Ovary (tissue), 9 donors: ENCODE results near the gene IL15RA. TPM values are rescaled to one million over a fixed set of nuclear protein-coding genes. Genes with fewer than 3 reads are reported as not detected.

Experiments used
- DNase-seq, 5 donors: peaks; one replicate each; pipeline ENCODE4 v3.0.0-alpha.2; 2019 to 2020
- H3K27ac ChIP-seq, 2 donors: fragments of 200-600 bp; one replicate each; pipeline versions ENCODE4 v1.5.1 to v1.8.0; 2019 to 2022
- H3K27me3 ChIP-seq: fragments of 200-600 bp; one replicate; pipeline ENCODE4 v1.8.0; 2022
- H3K36me3 ChIP-seq: fragments of 200-600 bp; sonication (generic); one replicate; pipeline ENCODE4 v1.5.1; 2019
- H3K4me1 ChIP-seq: one replicate; pipeline ENCODE4 v1.8.1; 2013; ENCODE audit warnings: mild to moderate bottlenecking, moderate library complexity; ENCODE audit not compliant: insufficient read depth
- H3K4me3 ChIP-seq: fragments of 200-600 bp; sonication (generic); one replicate; pipeline ENCODE4 v1.5.1; 2017
- H3K9me3 ChIP-seq, 2 donors: fragments of 200-600 bp in 1 of 2; sonication (generic) in 1 of 2; one replicate each; pipeline versions ENCODE4 v1.5.1 to v1.8.1; 2013 to 2019; ENCODE audit warnings: mild to moderate bottlenecking in 1 of 2, moderate library complexity in 1 of 2
- EP300 ChIP-seq: sonication (generic); formaldehyde crosslinking; IDR thresholded peaks from one replicate; pipeline ENCODE4 v1.6.1; 2017; ENCODE audit warnings: antibody characterized with exemption
- POLR2A ChIP-seq: fragments of 450-650 bp; IDR thresholded peaks from one replicate; pipeline ENCODE4 v1.6.1; 2017; ENCODE audit warnings: antibody characterized with exemption, mild to moderate bottlenecking, moderate library complexity
- WGBS, 3 donors: extraction: QIAGEN DNeasy Blood & Tissue Kit in 1 of 3; methylation state at CpG; one replicate each; pipeline versions ENCODE4 v1.1.5 to v1.1.7; 2013 to 2017; 5-methylcytosine and 5-hydroxymethylcytosine counted together
- intact Hi-C, 4 donors: fragments of 100-400 bp; cut with DNase I; formaldehyde crosslinking; loops; one replicate each; pipeline versions ENCODE4 v1.11.0 to v1.15.1; 2022 to 2023
- polyA plus RNA-seq, 2 donors: library from polyadenylated mRNA; stranded (reverse); fragments of 200-250 nt in 1 of 2; fragments of 350-450 nt in 1 of 2; fragmentation: Illumina TruSeq in 1 of 2; extraction: RNeasy Lipid Tissue Mini Kit (QIAGEN cat#74804) in 1 of 2; gene quantifications; one replicate each; pipeline ENCODE4 v1.2.3, GENCODE V29; 2013 to 2014
- total RNA-seq, 7 donors: library from RNA; depleted of rRNA in 2 of 7; stranded (reverse); fragments of >200 nt in 2 of 7; fragmentation: NEBNext Ultra II Directional in 3 of 7; extraction: Animal tissue kit (Norgen Biotek cat#: 25700) in 3 of 7; gene quantifications; one replicate each; pipeline versions ENCODE4 v1.1.0 to v1.2.4, GENCODE V29; 2016 to 2023
- TF ChIP-seq, protein P1 (sequence below), 3 donors: fragments of 450-650 bp in 2 of 3; fragments of 200-600 bp in 1 of 3; IDR thresholded peaks; one replicate each; pipeline versions ENCODE4 v1.5.1 to v1.8.0; 2016 to 2022; ENCODE audit warnings: antibody characterized with exemption in 3 of 3, mild to moderate bottlenecking in 1 of 3
- donor health status: DM: no; HTN: no; CAD: no; lungs with moderate emphysema.
- donor health status: DM: no; HTN: no; CAD: no.
- donor health status: Bipolar disorder and iron deficiency.
- donor health status: DM: yes; HTN: yes; CAD: no.
- donor health status: DM: no; HTN: no; CAD: no.
- donor health status: DM: yes; HTN: yes; CAD: no.

The IL15RA gene
- total and polyA plus RNA-seq, 9 donors: 2.7 to 15.2 (median 6.3) TPM

DNA sequence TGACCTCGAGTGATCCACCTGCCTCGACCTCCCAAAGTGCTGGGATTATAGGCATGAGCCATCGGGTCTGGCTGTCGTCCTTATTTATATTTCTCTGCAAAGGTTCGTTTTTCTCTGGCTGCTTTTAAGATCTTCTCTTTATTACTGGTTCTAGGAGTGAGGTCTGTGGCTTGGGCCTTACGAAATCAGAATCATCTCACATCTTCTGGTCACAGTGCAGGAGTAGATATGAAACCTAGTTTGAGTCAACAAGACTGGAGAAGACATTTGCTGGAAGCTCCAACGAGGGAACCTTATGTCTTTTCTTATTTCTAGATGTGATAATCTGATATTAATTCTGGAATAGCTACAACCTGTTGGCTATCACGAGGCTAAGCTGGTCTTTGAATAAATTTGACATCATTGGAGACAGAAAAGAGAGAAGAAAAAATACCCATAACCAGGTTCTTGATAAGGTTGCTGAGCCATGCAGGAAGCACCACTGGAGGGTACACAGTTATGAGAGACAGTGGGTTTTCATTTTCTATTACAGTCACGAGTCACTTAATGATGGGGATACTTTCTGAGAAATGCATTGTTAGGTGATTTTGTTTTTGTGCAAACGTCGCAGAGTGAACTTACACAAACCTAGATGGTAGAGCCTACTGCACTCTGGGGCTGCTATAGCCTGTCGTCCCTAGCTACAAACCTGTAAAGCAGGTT, 25.6 kb upstream of the IL15RA start:
- no peaks in the 10 kb centered on the region for H3K4me1 ChIP-seq
- no peaks in the 10 kb centered on the region for H3K9me3 ChIP-seq
- H3K27me3 ChIP-seq: no peaks in the 10 kb centered on the region
- no peak overlapping the region for H3K4me3 ChIP-seq
- intact Hi-C loops: no loop called here
- H3K36me3 ChIP-seq: no peaks in the 10 kb centered on the region
- no peak overlapping the region for H3K27ac ChIP-seq
- TF ChIP-seq POLR2A: no peak
- TF ChIP-seq, protein P1, sequence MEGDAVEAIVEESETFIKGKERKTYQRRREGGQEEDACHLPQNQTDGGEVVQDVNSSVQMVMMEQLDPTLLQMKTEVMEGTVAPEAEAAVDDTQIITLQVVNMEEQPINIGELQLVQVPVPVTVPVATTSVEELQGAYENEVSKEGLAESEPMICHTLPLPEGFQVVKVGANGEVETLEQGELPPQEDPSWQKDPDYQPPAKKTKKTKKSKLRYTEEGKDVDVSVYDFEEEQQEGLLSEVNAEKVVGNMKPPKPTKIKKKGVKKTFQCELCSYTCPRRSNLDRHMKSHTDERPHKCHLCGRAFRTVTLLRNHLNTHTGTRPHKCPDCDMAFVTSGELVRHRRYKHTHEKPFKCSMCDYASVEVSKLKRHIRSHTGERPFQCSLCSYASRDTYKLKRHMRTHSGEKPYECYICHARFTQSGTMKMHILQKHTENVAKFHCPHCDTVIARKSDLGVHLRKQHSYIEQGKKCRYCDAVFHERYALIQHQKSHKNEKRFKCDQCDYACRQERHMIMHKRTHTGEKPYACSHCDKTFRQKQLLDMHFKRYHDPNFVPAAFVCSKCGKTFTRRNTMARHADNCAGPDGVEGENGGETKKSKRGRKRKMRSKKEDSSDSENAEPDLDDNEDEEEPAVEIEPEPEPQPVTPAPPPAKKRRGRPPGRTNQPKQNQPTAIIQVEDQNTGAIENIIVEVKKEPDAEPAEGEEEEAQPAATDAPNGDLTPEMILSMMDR (IDR thresholded peaks at IDR 0.05): no peak
- no peak for TF ChIP-seq EP300
- 77 to 83% (median 82%) methylated on average over 12 of the region's 12 CpGs for WGBS, 3 donors
- no peak for DNase-seq

DNA sequence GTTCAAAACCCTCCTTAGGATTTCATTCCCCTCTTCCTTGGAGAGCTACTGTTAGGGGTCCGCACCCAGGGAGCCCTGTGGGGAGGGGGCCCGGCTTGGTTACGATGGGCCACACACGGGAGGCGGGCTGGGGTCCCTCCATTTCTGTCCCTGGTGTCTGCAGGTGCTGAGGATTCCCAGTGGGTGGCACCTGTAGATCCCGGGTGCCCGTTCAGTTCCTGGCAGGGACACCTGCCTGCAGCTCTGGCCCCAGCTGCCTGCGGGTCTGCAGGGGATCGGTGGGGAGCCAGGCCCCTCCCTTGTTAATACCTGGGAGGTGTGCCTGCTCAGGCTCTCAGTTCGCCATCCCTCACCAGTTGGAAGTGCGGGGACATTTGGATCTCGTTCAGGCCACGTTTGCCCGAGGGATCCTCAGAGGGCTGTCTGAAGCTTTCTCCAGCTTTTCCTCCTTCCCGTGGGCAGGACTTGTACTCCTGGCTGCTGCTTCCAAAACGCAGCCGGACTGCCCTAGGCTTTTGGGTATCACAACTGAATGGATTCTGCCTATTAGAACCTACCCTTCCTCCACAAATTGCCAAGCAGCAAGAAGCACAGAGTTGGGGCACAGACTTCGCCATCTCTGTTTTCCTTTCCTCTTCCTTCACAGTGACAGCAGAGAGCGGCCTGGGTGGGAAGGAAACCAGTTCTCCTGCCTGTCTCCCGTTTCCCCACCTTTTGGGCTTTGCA, 22.3 kb upstream of the IL15RA start:
- no peak overlapping the region for H3K4me3 ChIP-seq
- H3K9me3 ChIP-seq: no peaks in the 10 kb centered on the region
- no peak overlapping the region for H3K27ac ChIP-seq
- intact Hi-C loops: no loop called here
- H3K36me3 ChIP-seq: no peaks in the 10 kb centered on the region
- DNase-seq: no peak
- no peaks in the 10 kb centered on the region for H3K4me1 ChIP-seq
- 69 to 74% (median 72%) methylated on average over 20 of the region's 20 CpGs for WGBS, 3 donors
- TF ChIP-seq POLR2A (no peak), EP300 (no peak)
- TF ChIP-seq, protein P1 (IDR thresholded peaks at IDR 0.05): no peak
- H3K27me3 ChIP-seq: no peaks in the 10 kb centered on the region

DNA sequence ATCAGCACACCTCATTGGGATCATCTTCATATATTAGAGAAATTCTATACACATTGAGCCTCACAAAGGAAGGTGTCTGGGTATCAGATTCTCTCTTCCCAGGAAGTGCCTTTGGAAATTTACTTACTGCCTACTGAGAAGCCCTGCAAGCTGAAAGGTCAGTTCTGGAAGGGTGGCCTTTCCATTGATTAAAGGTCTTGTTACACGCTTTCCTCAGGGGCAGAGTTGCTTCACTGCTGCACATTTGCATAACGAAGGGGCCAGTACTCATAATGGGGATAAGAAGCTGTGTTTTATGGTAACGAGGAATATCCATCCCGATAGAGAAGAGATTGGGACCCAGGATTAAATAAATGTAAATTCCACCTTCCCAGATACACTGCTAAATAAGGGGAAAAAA, 19.4 kb upstream of the IL15RA start:
- H3K9me3 ChIP-seq: no peaks in the 10 kb centered on the region
- DNase-seq: no peak
- H3K36me3 ChIP-seq: no peaks in the 10 kb centered on the region
- no peak overlapping the region for H3K27ac ChIP-seq
- no peaks in the 10 kb centered on the region for H3K27me3 ChIP-seq
- intact Hi-C loops: no loop called here
- no peaks in the 10 kb centered on the region for H3K4me1 ChIP-seq
- TF ChIP-seq EP300 (no peak), POLR2A (no peak)
- TF ChIP-seq, protein P1 (IDR thresholded peaks at IDR 0.05): no peak
- WGBS, 3 donors: 63 to 83% (median 78%) methylated on average over 4 of the region's 4 CpGs
- no peak overlapping the region for H3K4me3 ChIP-seq

DNA sequence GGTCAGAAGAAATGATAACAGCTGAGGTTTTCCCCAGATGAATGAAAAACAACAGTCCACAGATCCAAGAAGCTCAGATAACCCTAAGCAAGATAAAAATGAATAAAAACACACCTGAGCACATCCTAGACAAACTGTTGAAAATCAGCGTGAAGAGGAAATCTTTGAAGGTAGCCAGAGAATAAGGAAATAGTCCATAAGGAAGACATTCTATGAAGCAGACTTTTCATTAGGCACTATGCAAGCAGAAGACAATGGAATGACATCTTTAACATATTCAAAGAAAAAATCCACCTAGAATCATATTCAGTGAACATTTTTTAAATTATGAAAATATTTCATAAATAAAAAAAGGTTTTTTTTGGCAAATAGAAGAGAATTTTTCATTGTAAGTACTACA, 15.1 kb upstream of the IL15RA start:
- DNase-seq: no peak
- no peaks in the 10 kb centered on the region for H3K9me3 ChIP-seq
- H3K27me3 ChIP-seq: no peaks in the 10 kb centered on the region
- intact Hi-C loops: no loop called here
- no peak overlapping the region for H3K4me3 ChIP-seq
- no peaks in the 10 kb centered on the region for H3K36me3 ChIP-seq
- 92 to 95% (median 93%) methylated on average over 1 of the region's 1 CpG for WGBS, 3 donors
- no peak overlapping the region for H3K27ac ChIP-seq
- TF ChIP-seq, protein P1 (IDR thresholded peaks at IDR 0.05): no peak
- TF ChIP-seq EP300 (no peak), POLR2A (no peak)
- peaks cover 3% of the 10 kb centered on the region for H3K4me1 ChIP-seq
